HL-60 (cell line): ENCODE data around the gene GRP.

ENCODE experiments used
- CTCF ChIP-seq: IDR thresholded peaks from one replicate; pipeline ENCODE4 v1.5.1; 2011; ENCODE audit warnings: low read length, control low read depth, inconsistent platforms; ENCODE audit not compliant: insufficient read depth
- POLR2AphosphoS5 ChIP-seq: IDR thresholded peaks from 2 replicates; pipeline ENCODE4 v1.6.1; 2012; ENCODE audit warnings: low read depth

DNA sequence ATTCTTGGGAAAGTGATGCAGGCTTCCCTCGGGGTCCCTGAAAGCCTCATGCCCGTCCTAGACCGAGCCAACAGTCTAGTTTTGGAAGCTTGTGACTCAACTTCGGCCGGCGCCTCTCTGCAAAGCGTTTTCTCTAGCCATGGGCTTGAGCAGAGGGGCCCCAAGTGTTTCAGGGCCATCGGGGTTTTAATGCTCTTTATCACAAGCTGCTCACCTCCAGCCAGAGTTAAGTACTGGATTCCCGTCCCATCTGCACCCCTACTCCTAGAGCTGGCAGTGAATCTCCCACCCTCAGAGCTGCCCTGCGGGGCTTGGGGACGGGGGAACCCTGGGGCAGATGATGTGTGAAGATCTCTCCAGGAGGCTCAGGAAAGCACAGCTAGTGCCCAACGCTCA lies 46.0 kb downstream of the GRP start:
- TF ChIP-seq CTCF (no peak), POLR2AphosphoS5 (no peak)
